ENCODE results near the gene B3GAT1.

GRCh38 chr11:134459246-134460061 is 47.4 kb upstream of the B3GAT1 start:
- no peak for TF ChIP-seq CTCF (conservative IDR thresholded peaks at IDR 0.05 in 1 of 2, IDR thresholded peaks at IDR 0.05 in 1 of 2; ENCODE audit: low read depth in 1 of 2, low read length in 2 of 2)
- no peak for TF ChIP-seq EZH2 (IDR thresholded peaks at IDR 0.05; ENCODE audit: low read length, missing control alignments)

All from fibroblast of lung (primary cell).